Measurements from ENCODE around the gene GTF2H4.
"Not testable (repeated sequence)": the region's sequence is repeated elsewhere in the genome, so short reads cannot be mapped to it uniquely, and the experiment has no call there.

Gene GTF2H4

GRCh38 chr6:30924040-30924627 is 16.1 kb downstream of the GTF2H4 start:
- DNase-seq (ENCODE audit: low read depth): not testable (repeated sequence)

GRCh38 chr6:30926644-30927043 is 18.6 kb downstream of the GTF2H4 start:
- DNase-seq (ENCODE audit: low read depth): no peak

GRCh38 chr6:30927080-30927479 is 19.1 kb downstream of the GTF2H4 start:
- DNase-seq (ENCODE audit: low read depth): not testable (repeated sequence)

GRCh38 chr6:30928677-30929076 is 20.7 kb downstream of the GTF2H4 start:
- no peak for DNase-seq (ENCODE audit: low read depth)

GRCh38 chr6:30930506-30930905 is 22.5 kb downstream of the GTF2H4 start:
- DNase-seq (ENCODE audit: low read depth): no peak

- DNase-seq (ENCODE audit: low read depth): no peak
These were observed 23.3 kb downstream of the GTF2H4 start for GRCh38 chr6:30931272-30931671.

GRCh38 chr6:30931969-30932645 is 24.1 kb downstream of the GTF2H4 start, which contains the start of gene SFTA2:
TSS of gene SFTA2 (minus strand) at chr6:30932170. CDS start at chr6:30932096, 74 bp downstream.
- no peak for DNase-seq (ENCODE audit: low read depth)

- no peak for DNase-seq (ENCODE audit: low read depth)
These were observed 24.8 kb downstream of the GTF2H4 start for GRCh38 chr6:30932665-30933365.

- DNase-seq (ENCODE audit: low read depth): no peak
These were observed 27.0 kb downstream of the GTF2H4 start for GRCh38 chr6:30935018-30935417.

GRCh38 chr6:30937265-30937664 is 29.3 kb downstream of the GTF2H4 start:
- DNase-seq (ENCODE audit: low read depth): no peak

- DNase-seq (ENCODE audit: low read depth): no peak
These were observed 30.7 kb downstream of the GTF2H4 start for GRCh38 chr6:30938730-30939129.

- DNase-seq (ENCODE audit: low read depth): no peak
These were observed 31.5 kb downstream of the GTF2H4 start for GRCh38 chr6:30939473-30939872.

- no peak for DNase-seq (ENCODE audit: low read depth)
These were observed 32.5 kb downstream of the GTF2H4 start, which contains the start of gene MUCL3 for GRCh38 chr6:30940361-30940986. TSS of gene MUCL3 (plus strand) at chr6:30940973. CDS start at chr6:30941000, 27 bp downstream.

- no peak for DNase-seq (ENCODE audit: low read depth)
These were observed 34.5 kb downstream of the GTF2H4 start for GRCh38 chr6:30942338-30943060.

- no peak for DNase-seq (ENCODE audit: low read depth)
These were observed 36.0 kb downstream of the GTF2H4 start for GRCh38 chr6:30944051-30944450.

GRCh38 chr6:30945281-30945680 is 37.3 kb downstream of the GTF2H4 start:
- DNase-seq (ENCODE audit: low read depth): no peak

GRCh38 chr6:30947231-30947630 is 39.2 kb downstream of the GTF2H4 start:
- DNase-seq (ENCODE audit: low read depth): no peak

GRCh38 chr6:30948811-30949210 is 40.8 kb downstream of the GTF2H4 start:
- no peak for DNase-seq (ENCODE audit: low read depth)

GRCh38 chr6:30951907-30952469 is 44.0 kb downstream of the GTF2H4 start:
- DNase-seq (ENCODE audit: low read depth): no peak

GRCh38 chr6:30954631-30955366 is 46.8 kb downstream of the GTF2H4 start:
- no peak for DNase-seq (ENCODE audit: low read depth)
